SU-DHL-6 (cell line): Measurements from ENCODE around the gene CDKAL1.

Experiments
- CTCF ChIP-seq: fragments of 200-600 bp; sonication (generic); IDR thresholded peaks from one replicate; pipeline ENCODE4 v1.5.1; 2017; ENCODE audit warnings: antibody characterized with exemption, mild to moderate bottlenecking, low read length, moderate library complexity; ENCODE audit not compliant: insufficient read depth, poor library complexity, severe bottlenecking
- EZH2phosphoT487 ChIP-seq: fragments of 200-600 bp; sonication (generic), shearing (Covaris generic); conservative IDR thresholded peaks from 2 replicates; pipeline ENCODE4 v1.6.1; 2018; ENCODE audit warnings: mild to moderate bottlenecking, antibody characterized with exemption, low read length, moderate library complexity, mixed read lengths

GRCh38 chr6:21185861-21186478 is 651.7 kb downstream of the CDKAL1 start:
- TF ChIP-seq CTCF (no peak), EZH2phosphoT487 (no peak)
